Measurements from ENCODE around the gene CTNNBIP1.

GRCh38 chr1:9859281-9860014 lies 50.6 kb downstream of the CTNNBIP1 start:
- TF ChIP-seq CTCF (IDR thresholded peaks at IDR 0.05) = no peak
- TF ChIP-seq POLR2A (IDR thresholded peaks at IDR 0.05) = no peak
- no peak for TF ChIP-seq EP300 (IDR thresholded peaks at IDR 0.05)
- no peak for TF ChIP-seq POLR2AphosphoS5 (IDR thresholded peaks at IDR 0.05)

Measured in sigmoid colon (tissue), 4 donors.